Peyer's patch (tissue), 4 donors: Measurements from ENCODE around the gene LEMD1.

Experiments used
- CTCF ChIP-seq, 6 experiments: fragments of 450-650 bp in 4 of 6; fragments of 200-600 bp in 2 of 6; sonication (generic) in 1 of 6; IDR thresholded peaks; one replicate each; pipeline ENCODE4 v1.5.1; 2017 to 2019; ENCODE audit warnings: antibody characterized with exemption in 6 of 6, mild to moderate bottlenecking in 3 of 6, moderate library complexity in 1 of 6
- POLR2A ChIP-seq, 2 donors: fragments of 450-650 bp; IDR thresholded peaks; one replicate each; pipeline ENCODE4 v1.5.1; 2017; ENCODE audit warnings: antibody characterized with exemption in 2 of 2, mild to moderate bottlenecking in 2 of 2, moderate library complexity in 2 of 2

GRCh38 chr1:205422993-205423642 is 1.3 kb upstream of the LEMD1 start:
- TF ChIP-seq CTCF (IDR thresholded peaks at IDR 0.05) (peak in 2 of 6 experiments; percentile 32), POLR2A (IDR thresholded peaks at IDR 0.05) (no peak)
